Hindlimb muscle (tissue), 1 donor: ENCODE results near the gene OPN4. TPM values are rescaled to one million over a fixed set of nuclear protein-coding genes. Genes with fewer than 3 reads are reported as not detected.

Experiments used
- DNase-seq: peaks from one replicate; pipeline ENCODE4 v3.0.0-alpha.2; 2013
- polyA plus RNA-seq: library from polyadenylated mRNA; unstranded; fragments of 120-200 nt; gene quantifications from one replicate; pipeline ENCODE4 v1.2.1, GENCODE V29; 2013; ENCODE audit not compliant: insufficient read length

The OPN4 gene
- polyA plus RNA-seq, 1 donor = 2.3 TPM

DNA sequence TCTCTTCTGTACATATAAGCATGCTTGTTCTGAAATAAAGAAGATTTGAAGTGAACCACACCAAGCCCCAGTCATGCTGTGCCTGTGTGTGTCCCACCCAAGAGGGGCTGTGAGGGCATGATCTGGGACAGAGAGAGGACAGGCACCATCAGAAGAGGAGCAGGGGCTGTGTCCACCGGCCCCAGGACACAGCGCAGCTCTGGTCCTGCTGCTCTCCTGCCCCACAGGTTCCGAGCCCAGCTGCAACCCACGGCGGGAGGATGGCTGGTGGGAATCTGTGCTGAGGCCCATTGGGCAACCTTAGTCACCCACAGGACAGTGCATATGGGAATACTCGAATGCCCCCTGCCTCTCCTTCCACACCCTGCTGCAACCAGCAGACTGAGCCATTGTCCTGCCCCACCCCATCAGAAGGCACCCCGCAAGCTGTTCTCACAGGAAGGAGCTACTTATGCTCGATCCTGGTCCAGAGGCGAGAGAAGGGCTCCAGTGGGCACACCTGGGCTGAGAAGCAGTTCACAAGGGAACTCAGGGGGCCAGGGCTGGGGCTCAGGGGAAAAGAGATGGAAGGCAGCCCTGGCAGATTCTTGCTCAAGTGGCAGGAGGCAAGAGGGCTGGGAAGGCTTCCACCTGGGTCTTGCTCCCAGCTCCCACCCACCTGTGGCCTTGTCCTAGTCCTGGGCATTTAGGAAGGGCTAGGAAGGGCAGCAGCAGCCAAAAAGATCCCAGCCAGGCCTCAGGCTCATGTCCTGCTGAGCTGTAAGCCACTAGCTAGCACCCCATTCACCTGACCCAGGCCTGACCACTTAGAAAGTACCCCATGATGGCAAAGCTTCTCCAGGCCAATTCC lies 45.9 kb downstream of the OPN4 start:
- DNase-seq = no peak

DNA sequence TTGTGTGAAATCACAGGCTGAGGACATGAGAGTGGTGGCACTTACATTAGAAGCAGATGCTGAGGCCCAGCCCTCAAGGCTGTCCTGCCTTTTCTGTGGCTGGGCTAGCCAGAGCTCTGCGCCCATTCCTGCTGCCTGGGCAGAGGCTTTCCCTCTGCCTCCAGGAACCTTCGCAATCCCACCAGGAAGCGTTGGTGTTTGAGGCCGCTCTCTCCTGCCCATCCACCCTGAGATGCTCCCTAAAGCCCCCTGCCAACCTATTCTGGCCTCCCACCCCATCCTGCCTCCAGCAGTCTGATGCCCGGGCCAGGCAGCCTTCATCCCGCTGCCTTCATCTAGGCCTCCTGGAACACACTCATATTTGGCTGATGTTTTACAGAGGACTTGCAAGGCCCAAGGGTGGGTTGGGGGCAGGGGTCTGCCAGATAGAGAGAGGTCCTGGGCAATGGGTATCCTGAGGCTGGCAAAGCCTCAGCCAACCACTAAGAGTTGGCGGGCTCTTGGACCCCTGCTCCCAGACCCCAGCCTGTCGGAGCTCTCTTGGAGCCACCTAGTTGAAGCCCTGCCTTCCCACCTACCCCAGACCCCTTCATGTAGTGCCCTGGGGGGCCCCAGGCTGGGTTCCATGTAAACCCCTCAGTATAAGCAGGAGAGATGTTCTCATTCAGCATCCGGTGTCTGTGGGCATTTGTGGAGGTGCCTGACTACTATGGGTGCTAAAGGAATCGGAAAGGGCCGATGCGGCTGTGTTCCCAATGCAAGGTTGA lies 46.7 kb downstream of the OPN4 start:
- DNase-seq = no peak

DNA sequence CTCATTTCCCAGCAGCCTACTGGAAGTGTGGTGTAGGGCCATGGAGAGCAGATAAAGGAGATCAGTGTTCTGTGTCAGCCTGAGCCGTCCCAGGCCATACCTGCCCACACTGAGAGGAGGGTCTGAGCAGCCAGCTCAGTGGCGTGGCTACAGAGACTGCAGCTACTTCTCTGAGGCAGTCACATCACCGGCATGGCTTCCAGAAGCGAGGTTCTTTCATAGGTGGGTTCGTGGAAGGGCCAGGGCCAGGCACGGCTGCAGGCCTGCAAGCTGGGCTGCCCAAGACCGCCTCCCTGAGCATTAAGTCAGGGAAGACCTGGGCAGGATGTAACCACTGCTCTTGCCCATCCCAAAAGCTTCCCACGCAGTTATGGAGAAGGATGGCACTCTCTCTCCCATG lies 48.8 kb downstream of the OPN4 start:
- DNase-seq = no peak

DNA sequence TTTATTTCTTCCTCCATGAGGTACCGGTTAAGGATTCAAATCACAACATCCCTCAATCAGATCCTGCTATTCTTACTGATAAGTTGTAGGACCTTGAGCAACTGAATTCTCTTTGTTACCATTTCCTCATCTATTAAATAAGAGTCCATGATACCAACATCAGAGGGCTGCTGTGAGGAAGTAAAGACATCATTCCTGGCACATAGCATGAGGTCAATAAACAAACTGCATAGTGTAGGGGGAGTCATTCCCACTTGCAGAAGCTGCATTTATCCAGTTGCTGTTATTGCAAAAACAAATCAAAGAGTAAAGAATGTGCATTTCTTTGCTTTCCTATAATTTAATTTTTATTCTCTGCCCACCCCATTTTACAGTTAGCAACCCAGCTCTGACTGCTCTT lies 50.8 kb downstream of the OPN4 start:
- DNase-seq = no peak

DNA sequence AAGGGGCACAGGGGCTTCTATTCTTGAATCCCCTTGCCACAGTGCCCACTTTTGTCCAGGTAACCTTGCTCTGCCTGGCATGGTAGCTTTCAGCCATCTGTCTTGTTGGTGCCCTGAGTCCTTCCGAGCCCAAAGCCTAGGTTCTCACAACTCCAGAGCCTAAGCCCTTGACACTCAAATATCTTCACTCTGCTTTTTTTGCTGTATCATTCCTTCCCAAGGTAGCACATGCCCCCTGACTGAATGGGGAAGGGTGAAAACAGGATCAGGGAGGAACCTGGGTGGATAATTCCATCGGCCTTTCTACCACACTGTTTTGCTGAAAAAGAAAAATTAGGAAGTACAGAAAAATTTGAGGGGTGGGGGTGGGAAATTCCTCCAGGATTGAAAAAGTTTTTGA lies 51.6 kb downstream of the OPN4 start:
- DNase-seq = no peak

DNA sequence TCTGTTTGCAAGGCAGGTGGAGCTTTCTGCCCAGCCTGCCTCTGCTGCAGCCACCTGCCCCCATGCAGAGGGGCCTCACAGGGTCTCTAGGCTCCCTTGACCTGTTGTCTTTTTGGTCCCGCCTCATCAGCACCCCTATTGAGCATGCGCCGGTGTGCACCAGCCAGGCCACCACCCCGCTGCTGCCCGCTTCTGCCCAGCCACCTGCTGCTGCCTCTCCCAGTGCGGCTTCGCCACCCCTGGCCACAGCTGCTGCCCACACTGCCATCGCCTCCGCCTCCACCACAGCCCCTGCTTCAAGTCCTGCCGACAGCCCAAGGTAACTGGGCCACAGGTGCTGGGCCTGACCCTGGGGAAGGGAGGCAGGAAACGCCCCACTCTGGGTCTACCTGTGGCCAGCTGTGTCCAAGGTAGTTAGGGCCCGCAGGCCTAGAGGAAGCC lies 52.1 kb downstream of the OPN4 start:
- no peak for DNase-seq

DNA sequence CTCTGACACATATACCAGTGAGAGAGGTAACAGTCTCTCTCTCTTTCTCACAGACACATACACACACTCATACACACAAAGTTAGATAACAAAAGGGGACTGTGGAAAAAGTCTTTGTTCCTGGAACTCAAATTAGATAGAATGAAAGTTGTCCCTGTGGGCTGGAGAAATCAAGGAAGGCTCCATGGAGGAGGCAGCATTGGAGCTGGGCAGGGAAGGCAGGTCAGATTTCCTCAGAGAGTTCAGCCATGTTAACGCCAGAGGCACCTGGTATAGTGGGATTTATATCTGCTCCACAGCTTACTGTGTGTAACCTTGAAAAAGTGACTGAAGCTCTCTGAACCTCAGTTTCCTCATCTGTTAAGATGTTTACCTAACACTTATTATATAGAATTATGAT lies 52.6 kb downstream of the OPN4 start:
- no peak for DNase-seq

DNA sequence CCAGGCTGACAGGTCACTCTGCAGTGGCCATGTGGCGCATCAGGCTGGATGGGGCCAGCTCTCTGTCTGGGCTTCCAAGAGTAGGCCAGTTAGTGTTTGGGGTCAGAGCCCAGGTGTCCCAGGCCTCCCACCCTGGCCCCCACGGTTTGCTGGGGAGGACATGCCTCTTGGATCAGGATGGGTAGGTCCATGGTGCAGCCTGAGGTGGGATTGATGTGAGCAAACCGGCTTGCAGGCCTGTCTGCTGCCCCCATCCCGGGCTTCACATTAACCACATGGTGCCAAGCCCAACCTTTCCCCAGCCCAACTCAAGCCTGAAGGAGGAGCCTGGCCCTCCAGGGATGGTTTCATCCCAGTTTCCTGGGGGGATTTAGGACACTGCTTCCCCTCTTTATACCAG lies 53.2 kb downstream of the OPN4 start:
- DNase-seq = no peak

DNA sequence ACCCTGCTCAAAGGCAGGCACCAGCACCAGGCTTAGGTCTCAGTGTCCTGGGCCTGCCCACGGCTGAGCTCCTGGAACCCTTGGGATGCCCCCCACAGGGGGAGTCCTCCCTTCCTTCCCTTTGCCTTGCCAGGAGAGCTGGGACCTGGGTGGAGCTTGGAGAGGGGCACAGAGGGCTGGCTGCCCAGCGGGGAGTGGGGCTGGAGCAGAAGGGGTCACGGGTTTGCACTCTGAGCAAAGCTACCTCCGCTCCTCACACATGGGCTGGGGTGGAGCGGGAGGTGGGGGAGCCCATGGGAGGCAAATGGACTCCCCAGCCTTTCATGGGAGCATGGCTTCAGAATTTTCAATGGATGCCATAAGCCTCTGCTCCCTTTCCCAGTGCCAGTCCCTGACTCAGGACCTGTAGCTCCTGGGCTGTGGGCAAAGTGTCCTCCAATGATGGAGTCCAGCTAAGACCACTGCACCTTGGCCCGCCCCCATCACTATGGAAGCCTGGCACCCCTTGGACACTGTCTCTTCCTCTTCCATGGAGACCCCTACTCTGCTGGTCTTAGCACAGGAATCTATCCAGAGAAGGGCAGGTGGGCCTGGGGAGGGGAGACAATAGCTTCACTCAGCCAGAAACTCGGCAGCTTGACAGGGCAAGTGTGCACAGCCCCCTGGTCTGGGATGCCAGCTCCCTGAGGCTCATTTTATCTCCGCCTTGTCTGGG lies 53.9 kb downstream of the OPN4 start:
- no peak for DNase-seq

DNA sequence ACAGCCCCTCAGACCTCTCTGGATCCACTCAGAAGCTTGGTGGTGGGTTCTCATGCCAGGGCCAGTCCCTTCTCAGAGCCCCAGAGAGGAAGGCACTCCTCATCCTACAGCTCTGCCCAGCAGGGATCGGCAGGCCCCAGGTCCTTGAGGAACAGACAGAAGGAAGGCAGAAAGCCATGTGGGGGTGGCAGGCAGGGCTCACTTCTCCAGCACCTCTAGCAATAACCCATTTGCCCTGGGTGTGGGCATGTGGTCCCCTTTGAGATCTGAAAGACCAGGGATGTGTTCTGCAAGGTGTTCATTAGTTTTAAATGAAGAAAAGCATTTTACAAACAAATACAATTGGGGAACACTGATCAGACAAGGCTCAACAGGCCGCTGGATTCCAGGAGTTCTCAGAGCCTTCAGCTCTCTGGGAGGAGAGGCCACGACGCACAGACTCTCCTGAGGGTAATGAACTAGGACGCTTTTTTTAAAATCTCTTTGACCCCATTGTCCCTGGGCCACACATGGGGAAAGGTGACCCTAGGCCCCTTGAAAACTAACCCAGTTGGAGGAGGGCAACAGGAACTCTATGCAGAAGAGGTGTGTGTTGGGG lies 54.5 kb downstream of the OPN4 start:
- no peak for DNase-seq

DNA sequence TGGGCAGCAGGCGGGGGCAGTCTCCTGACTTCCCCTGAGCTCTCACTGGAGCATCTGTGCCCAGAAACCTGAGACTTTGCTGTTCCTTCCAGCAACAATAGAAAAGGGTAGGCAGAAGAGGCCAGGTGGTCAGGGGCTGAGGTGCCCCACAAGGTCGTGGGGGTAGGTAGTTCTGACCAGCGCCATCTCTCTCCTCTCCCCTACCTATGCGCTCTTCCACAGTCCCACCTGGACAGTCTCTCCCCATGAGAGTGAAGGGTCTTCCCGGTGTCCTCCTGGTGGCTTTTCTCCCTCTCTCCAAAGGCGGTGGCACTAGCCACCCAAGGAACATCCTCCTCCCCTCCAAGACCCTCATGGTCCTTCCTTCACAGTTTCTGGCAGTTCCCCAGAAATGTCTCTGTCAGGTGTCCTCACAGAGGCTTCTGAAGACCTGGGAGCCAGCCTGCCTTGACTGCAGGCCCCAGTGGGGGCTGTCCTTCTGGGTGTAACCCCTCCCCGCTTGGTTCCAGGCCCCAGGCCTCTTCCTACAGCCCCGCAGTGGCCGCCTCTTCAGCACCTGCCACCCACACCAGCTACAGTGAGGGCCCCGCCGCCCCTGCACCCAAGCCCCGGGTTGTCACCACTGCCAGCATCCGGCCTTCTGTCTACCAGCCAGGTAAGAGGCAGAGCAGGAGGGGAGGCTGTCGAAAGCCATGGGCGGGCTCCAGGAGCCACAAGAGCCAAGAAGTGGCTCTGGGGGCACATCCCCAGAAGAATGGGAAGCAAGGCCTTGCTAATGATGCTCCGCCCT lies 55.2 kb downstream of the OPN4 start:
- DNase-seq = no peak

DNA sequence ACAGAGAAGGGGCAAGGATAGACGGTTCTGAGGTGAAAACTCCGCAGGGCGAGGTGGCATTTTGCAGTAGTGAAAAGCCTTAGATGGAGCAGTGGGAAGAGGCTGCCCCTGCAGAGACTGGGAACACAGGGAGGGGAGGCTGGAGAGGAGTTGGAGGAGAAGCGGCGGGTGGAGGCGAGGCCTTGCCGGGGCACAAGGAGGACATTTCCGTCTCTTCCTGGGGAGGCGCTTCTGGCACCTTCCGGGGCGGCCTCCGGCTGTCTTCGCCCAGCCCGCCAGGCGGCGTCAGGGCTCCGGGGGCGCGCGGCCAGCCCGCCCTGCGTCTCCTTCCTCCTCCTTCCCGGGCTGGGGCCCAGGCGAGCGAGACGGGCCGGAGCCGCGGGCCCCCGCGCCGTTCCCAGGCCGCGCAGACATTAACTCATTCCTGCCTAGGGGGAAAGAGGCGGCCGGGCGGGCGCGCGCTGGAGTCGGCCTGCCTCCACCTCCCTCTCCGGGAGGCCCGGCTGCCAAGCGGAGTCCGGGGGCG lies 56.7 kb downstream of the OPN4 start:
- DNase-seq = peak; percentile 97

DNA sequence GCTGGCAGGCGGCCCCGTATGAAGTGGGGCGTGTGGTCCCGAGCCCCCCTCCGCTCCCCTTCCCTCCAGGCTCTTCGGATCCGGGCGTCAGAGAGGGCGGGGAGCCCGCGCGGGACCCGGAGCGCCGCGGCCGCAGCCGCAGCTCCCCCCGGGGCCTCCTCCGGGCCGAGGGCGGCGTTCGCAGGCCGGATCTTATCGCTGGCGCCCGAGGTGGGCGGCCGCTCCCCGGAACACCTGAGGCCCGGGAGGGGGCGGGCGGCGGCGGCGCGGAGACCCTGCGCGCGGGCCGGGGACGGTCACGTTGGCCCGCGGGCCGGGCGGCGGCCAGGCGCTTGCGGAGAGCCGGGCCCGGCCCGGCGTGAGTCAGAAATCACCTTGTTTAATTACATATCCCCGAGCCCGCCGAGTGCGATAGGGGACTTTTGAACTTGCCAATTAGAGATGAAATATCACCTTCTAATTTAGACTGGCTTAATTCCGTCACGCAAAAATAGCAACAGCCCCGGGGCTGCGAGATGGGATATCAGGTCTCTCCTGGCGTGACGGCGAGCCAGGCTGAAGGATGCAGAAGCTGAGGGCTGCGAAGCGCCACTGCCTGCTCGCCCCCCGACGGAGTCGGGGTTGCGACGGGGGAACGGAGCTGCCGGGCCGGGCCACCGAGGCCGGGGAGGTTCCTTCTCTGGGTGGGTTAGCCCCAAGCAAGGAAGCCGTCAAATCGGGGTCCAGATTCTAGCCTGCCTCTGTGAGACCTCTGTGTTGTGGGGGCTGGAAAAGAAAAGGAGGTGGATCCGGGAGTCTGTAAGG lies 57.4 kb downstream of the OPN4 start:
- peak; percentile 68 for DNase-seq

DNA sequence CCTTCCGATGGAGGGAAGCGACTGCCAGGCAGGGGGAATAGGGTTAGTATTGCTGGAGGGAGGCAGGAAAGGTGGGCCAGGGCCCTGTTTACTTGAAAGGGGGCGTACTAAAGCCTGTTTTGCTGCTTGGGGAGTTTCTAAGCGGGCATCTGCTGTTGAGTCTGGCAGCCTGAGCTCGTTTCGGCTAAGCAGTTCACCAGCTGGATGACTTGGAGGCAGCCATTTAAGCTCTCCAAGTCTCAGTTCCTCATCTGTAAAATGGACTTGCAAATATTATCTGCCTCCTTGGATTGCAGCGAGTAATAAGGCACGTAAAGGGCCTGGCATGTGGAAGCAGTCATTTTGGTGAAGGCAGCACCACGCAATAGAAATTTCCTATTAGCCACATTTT lies 58.0 kb downstream of the OPN4 start:
- DNase-seq = no peak

DNA sequence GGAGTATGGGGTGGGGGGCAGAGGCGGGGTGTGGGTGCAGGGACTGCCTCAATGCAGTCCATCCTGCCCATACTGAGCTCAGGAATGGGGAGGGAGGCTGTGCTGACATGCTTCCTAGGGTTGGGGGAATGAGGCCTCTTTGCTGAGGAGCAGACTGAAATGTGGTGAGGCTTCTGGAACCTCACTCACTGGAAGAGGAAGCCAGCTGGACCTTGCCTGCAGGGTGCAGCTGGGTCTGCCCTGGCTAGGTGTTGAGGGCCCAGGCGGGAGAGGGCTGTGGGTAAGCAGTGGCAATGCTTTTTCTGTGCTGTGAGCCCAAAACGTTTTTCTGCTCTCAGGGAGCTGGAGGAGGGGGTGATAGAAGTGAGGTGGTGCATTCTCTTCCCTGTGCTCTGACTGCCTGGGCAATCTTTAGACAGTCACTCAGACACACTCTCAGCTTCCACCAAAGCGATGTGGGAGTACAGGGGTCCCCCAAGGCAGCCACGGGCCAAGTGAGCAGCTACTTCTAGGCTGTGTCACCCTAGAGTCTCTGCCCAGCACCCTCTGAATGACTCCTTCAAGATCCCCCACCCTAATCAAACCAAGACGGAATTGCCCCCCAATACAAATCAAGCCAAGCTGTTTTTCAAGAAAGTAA lies 60.9 kb downstream of the OPN4 start:
- DNase-seq = no peak

DNA sequence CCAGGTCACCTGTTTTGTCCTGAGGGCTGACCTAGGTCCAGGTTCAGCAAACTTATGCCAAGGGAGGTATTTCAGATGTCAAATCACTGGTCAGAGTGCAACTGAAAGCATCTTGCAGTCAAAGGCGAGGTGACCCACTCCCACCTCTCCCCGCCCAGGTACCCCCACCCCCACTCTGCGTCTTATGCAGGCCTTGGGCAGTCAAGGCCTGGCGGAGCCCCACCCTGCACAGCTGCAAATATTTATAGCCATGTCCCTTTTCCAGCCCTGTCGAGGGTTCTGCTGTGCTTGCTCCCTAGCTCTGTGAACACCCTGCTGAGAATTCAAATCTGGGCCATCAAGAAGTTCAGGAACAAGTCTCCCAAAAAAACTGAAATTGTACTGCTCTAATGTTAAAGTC lies 61.5 kb downstream of the OPN4 start:
- no peak for DNase-seq
